Measurements from ENCODE around the gene CCDC47. TPM values are rescaled to one million over a fixed set of nuclear protein-coding genes. Genes with fewer than 3 reads are reported as not detected.
"Not testable (repeated sequence)": the region's sequence is repeated elsewhere in the genome, so short reads cannot be mapped to it uniquely, and the experiment has no call there.

The CCDC47 gene
- total RNA-seq, 2 donors from 2014 or later, result 57.3 to 65.7 TPM

DNA sequence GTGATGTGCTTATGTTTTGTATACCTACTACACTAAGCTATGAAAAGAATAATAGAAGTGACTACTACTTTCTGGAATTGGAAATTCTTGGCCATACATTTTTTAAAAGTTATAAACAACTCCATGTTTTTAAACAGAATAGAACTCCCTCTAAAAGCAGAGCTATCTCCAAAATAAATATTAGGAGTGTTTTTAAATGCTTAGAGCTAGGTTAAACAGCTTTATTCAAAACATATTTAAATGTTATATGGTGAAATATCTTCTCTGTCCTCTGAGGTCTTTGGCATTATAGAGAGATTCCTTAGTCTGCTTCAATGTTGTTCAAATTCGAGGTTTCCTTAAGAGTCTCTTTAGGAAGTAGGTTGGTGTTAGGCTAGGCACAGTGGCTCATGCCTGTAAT is 30.9 kb upstream of the CCDC47 start:
- TF ChIP-seq, protein P1, sequence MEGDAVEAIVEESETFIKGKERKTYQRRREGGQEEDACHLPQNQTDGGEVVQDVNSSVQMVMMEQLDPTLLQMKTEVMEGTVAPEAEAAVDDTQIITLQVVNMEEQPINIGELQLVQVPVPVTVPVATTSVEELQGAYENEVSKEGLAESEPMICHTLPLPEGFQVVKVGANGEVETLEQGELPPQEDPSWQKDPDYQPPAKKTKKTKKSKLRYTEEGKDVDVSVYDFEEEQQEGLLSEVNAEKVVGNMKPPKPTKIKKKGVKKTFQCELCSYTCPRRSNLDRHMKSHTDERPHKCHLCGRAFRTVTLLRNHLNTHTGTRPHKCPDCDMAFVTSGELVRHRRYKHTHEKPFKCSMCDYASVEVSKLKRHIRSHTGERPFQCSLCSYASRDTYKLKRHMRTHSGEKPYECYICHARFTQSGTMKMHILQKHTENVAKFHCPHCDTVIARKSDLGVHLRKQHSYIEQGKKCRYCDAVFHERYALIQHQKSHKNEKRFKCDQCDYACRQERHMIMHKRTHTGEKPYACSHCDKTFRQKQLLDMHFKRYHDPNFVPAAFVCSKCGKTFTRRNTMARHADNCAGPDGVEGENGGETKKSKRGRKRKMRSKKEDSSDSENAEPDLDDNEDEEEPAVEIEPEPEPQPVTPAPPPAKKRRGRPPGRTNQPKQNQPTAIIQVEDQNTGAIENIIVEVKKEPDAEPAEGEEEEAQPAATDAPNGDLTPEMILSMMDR (conservative IDR thresholded peaks at IDR 0.05), result no peak
- H3K27me3 ChIP-seq (ENCODE audit: control insufficient read depth, insufficient read depth, low read length, poor library complexity, severe bottlenecking), result no peaks in the 10 kb centered on the region
- H3K27ac Mint-ChIP-seq, result peak overlapping the region; percentile 27
- no peaks in the 10 kb centered on the region for H3K9me3 ChIP-seq (ENCODE audit: control insufficient read depth, low read length)
- no peaks in the 10 kb centered on the region for H3K4me1 Mint-ChIP-seq
- WGBS, 2 experiments (ENCODE audit: insufficient coverage in 1 of 2, insufficient read length in 1 of 2), result 89% methylated on average over 1 of the region's 1 CpG; no CpG with 5 or more reads in 1 of the 2 experiments
- H3K27ac ChIP-seq (ENCODE audit: low read depth, low read length), result no peak overlapping the region
- no peaks in the 10 kb centered on the region for H3K9me3 Mint-ChIP-seq
- no peaks in the 10 kb centered on the region for H3K27me3 Mint-ChIP-seq (ENCODE audit: insufficient read depth)
- H3K36me3 ChIP-seq (ENCODE audit: control insufficient read depth, insufficient read depth, low read length), result peaks cover 99% of the 10 kb centered on the region
- H3K4me3 Mint-ChIP-seq, result no peak overlapping the region
- no peak overlapping the region for H3K4me3 ChIP-seq (ENCODE audit: low read length)
- no peak overlapping the region for H3K9ac ChIP-seq (ENCODE audit: extremely low read depth, low read length, poor library complexity, severe bottlenecking)
- DNase-seq, result no peak
- no peaks in the 10 kb centered on the region for H3K4me1 ChIP-seq (ENCODE audit: control insufficient read depth, insufficient read depth, low read length)
- H3K36me3 Mint-ChIP-seq (ENCODE audit: low read depth), result peaks cover 71% of the 10 kb centered on the region

GRCh38 chr17:63800783-63801182 is 27.4 kb upstream of the CCDC47 start:
- Histone ChIP-seq H3K9ac (ENCODE audit: extremely low read depth, low read length, poor library complexity, severe bottlenecking) (no peak overlapping the region), H3K27ac (ENCODE audit: low read depth, low read length) (no peak overlapping the region), H3K9me3 (ENCODE audit: control insufficient read depth, low read length) (no peaks in the 10 kb centered on the region), H3K36me3 (ENCODE audit: control insufficient read depth, insufficient read depth, low read length) (peaks cover 99% of the 10 kb centered on the region), H3K27me3 (ENCODE audit: control insufficient read depth, insufficient read depth, low read length, poor library complexity, severe bottlenecking) (no peaks in the 10 kb centered on the region), H3K4me3 (ENCODE audit: low read length) (no peak overlapping the region), H3K4me1 (ENCODE audit: control insufficient read depth, insufficient read depth, low read length) (no peaks in the 10 kb centered on the region)
- no peak overlapping the region for H3K4me3 Mint-ChIP-seq
- TF ChIP-seq, protein P1 (conservative IDR thresholded peaks at IDR 0.05), result no peak
- H3K9me3 Mint-ChIP-seq, result no peaks in the 10 kb centered on the region
- H3K36me3 Mint-ChIP-seq (ENCODE audit: low read depth), result peaks cover 75% of the 10 kb centered on the region
- 88 to 95% methylated on average over 1 of the region's 1 CpG for WGBS, 2 experiments (ENCODE audit: insufficient coverage in 1 of 2, insufficient read length in 1 of 2)
- H3K27ac Mint-ChIP-seq, result no peak overlapping the region
- H3K27me3 Mint-ChIP-seq (ENCODE audit: insufficient read depth), result no peaks in the 10 kb centered on the region
- no peaks in the 10 kb centered on the region for H3K4me1 Mint-ChIP-seq
- no peak for DNase-seq

GRCh38 chr17:63798572-63799106 is 25.2 kb upstream of the CCDC47 start:
- TF ChIP-seq, protein P1 (conservative IDR thresholded peaks at IDR 0.05), result no peak
- no peaks in the 10 kb centered on the region for H3K27me3 ChIP-seq (ENCODE audit: control insufficient read depth, insufficient read depth, low read length, poor library complexity, severe bottlenecking)
- no peaks in the 10 kb centered on the region for H3K4me1 ChIP-seq (ENCODE audit: control insufficient read depth, insufficient read depth, low read length)
- H3K27me3 Mint-ChIP-seq (ENCODE audit: insufficient read depth), result no peaks in the 10 kb centered on the region
- 88 to 100% methylated on average over 2 to 3 of the region's 3 CpGs for WGBS, 2 experiments (ENCODE audit: insufficient coverage in 1 of 2, insufficient read length in 1 of 2)
- DNase-seq, result no peak
- H3K4me3 Mint-ChIP-seq, result no peak overlapping the region
- no peaks in the 10 kb centered on the region for H3K9me3 ChIP-seq (ENCODE audit: control insufficient read depth, low read length)
- H3K27ac Mint-ChIP-seq, result no peak overlapping the region
- no peaks in the 10 kb centered on the region for H3K4me1 Mint-ChIP-seq
- H3K36me3 ChIP-seq (ENCODE audit: control insufficient read depth, insufficient read depth, low read length), result peaks cover 96% of the 10 kb centered on the region
- no peak overlapping the region for H3K4me3 ChIP-seq (ENCODE audit: low read length)
- H3K36me3 Mint-ChIP-seq (ENCODE audit: low read depth), result peaks cover 78% of the 10 kb centered on the region
- H3K9ac ChIP-seq (ENCODE audit: extremely low read depth, low read length, poor library complexity, severe bottlenecking), result no peak overlapping the region
- H3K9me3 Mint-ChIP-seq, result no peaks in the 10 kb centered on the region
- H3K27ac ChIP-seq (ENCODE audit: low read depth, low read length), result no peak overlapping the region

DNA sequence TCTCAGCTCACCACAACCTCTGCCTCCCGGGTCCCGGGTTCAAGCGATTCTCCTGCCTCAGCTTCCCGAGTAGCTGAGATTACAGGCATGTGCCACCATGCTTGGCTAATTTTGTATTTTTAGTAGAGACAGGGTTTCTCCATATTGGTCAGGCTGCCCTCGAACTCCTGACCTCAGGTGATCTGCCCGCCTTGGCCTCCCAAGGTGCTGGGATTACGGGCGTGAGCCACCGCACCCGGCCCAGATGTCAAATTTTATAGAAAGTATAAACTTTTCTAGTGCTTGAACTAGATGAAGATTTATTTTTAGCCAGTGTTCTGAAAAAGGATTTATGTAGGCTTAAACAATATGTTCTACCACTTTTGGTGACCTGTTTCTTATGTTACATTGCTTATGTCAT is 23.0 kb upstream of the CCDC47 start:
- not testable (repeated sequence) for H3K9ac ChIP-seq (ENCODE audit: extremely low read depth, low read length, poor library complexity, severe bottlenecking); H3K27me3 ChIP-seq (ENCODE audit: control insufficient read depth, insufficient read depth, low read length, poor library complexity, severe bottlenecking); H3K27ac ChIP-seq (ENCODE audit: low read depth, low read length); H3K4me1 ChIP-seq (ENCODE audit: control insufficient read depth, insufficient read depth, low read length); H3K4me3 ChIP-seq (ENCODE audit: low read length); H3K4me3 Mint-ChIP-seq; H3K4me1 Mint-ChIP-seq; H3K27me3 Mint-ChIP-seq (ENCODE audit: insufficient read depth); H3K27ac Mint-ChIP-seq; H3K9me3 Mint-ChIP-seq; DNase-seq; H3K9me3 ChIP-seq (ENCODE audit: control insufficient read depth, low read length)
- 99 to 100% methylated on average over 3 to 10 of the region's 10 CpGs for WGBS, 2 experiments (ENCODE audit: insufficient coverage in 1 of 2, insufficient read length in 1 of 2)
- peaks cover 97% of the 10 kb centered on the region for H3K36me3 ChIP-seq (ENCODE audit: control insufficient read depth, insufficient read depth, low read length)
- peaks cover 84% of the 10 kb centered on the region for H3K36me3 Mint-ChIP-seq (ENCODE audit: low read depth)

Measured in endodermal cell (in vitro differentiated cells).